WTC11 (cell line): Measurements from ENCODE around the gene SCGB1C1. TPM values are rescaled to one million over a fixed set of nuclear protein-coding genes. Genes with fewer than 3 reads are reported as not detected.

ENCODE experiments used
- EMX1 ChIP-seq: fragments of 250-450 bp; sonication (Bioruptor Pico); IDR thresholded peaks from 2 replicates; pipeline ENCODE4 v1.8.0; 2021; ENCODE audit warnings: mild to moderate bottlenecking
- ESRRA ChIP-seq: sonication (generic); formaldehyde crosslinking; IDR thresholded peaks from 2 replicates; pipeline ENCODE4 v1.8.1; 2022; ENCODE audit warnings: mild to moderate bottlenecking, missing genetic modification reagents, borderline replicate concordance
- GRHL2 ChIP-seq: fragments of 250-450 bp; sonication (Bioruptor Pico); IDR thresholded peaks from 2 replicates; pipeline ENCODE4 v1.8.0; 2022; ENCODE audit warnings: mild to moderate bottlenecking, moderate library complexity; ENCODE audit not compliant: insufficient replicate concordance, severe bottlenecking
- GTF2I ChIP-seq: fragments of 250-450 bp; sonication (Bioruptor Pico); conservative IDR thresholded peaks from 2 replicates; pipeline ENCODE4 v1.4.0; 2021; ENCODE audit warnings: mild to moderate bottlenecking
- HMGA2 ChIP-seq: fragments of 250-450 bp; sonication (Bioruptor Pico); IDR thresholded peaks from 2 replicates; pipeline ENCODE4 v1.4.0; 2021; ENCODE audit warnings: mild to moderate bottlenecking, moderate library complexity
- JUN ChIP-seq: sonication (generic); formaldehyde crosslinking; IDR thresholded peaks from 2 replicates; pipeline ENCODE4 v1.8.0; 2023; ENCODE audit warnings: mild to moderate bottlenecking, missing genetic modification reagents
- KAT7 ChIP-seq: sonication (generic); formaldehyde crosslinking; IDR thresholded peaks from 2 replicates; pipeline ENCODE4 v1.8.1; 2023; ENCODE audit warnings: missing genetic modification reagents, mild to moderate bottlenecking, borderline replicate concordance
- PRRX2 ChIP-seq: fragments of 250-450 bp; sonication (Bioruptor Pico); IDR thresholded peaks from 2 replicates; pipeline ENCODE4 v1.8.0; 2021; ENCODE audit warnings: mild to moderate bottlenecking
- RELA ChIP-seq: sonication (generic); formaldehyde crosslinking; IDR thresholded peaks from 2 replicates; pipeline ENCODE4 v1.8.1; 2022; ENCODE audit warnings: missing genetic modification reagents, mild to moderate bottlenecking, borderline replicate concordance
- SMAD3 ChIP-seq: sonication (generic); formaldehyde crosslinking; IDR thresholded peaks from 2 replicates; pipeline ENCODE4 v1.8.0; 2022; ENCODE audit warnings: missing genetic modification reagents, mild to moderate bottlenecking, borderline replicate concordance
- ZNF263 ChIP-seq: sonication (generic); formaldehyde crosslinking; IDR thresholded peaks from 2 replicates; pipeline ENCODE4 v1.8.1; 2022; ENCODE audit warnings: low read depth, mild to moderate bottlenecking, moderate library complexity, missing genetic modification reagents
- total RNA-seq: library from RNA; stranded (reverse); gene quantifications from 3 replicates; pipeline ENCODE4 v1.2.3, GENCODE V29; 2021
- TF ChIP-seq, protein P1 (sequence below): sonication (generic); formaldehyde crosslinking; IDR thresholded peaks from 2 replicates; pipeline ENCODE4 v1.8.1; 2022; ENCODE audit warnings: low read depth, missing genetic modification reagents, borderline replicate concordance
- TF ChIP-seq, protein P2 (sequence below): sonication (generic); formaldehyde crosslinking; IDR thresholded peaks from 2 replicates; pipeline ENCODE4 v1.8.1; 2022; ENCODE audit warnings: missing genetic modification reagents, borderline replicate concordance
- TF ChIP-seq, protein P3 (sequence below): fragments of 250-450 bp; sonication (Bioruptor Pico); IDR thresholded peaks from 2 replicates; pipeline ENCODE4 v1.9.0; 2021; ENCODE audit warnings: moderate library complexity, mild to moderate bottlenecking, inconsistent platforms, borderline replicate concordance
- TF ChIP-seq, protein P4 (sequence below): sonication (generic); formaldehyde crosslinking; IDR thresholded peaks from 2 replicates; pipeline ENCODE4 v1.8.0; 2022; ENCODE audit warnings: mild to moderate bottlenecking, missing genetic modification reagents
- TF ChIP-seq, protein P5 (sequence below): sonication (generic); formaldehyde crosslinking; IDR thresholded peaks from 2 replicates; pipeline ENCODE4 v1.8.1; 2023; ENCODE audit warnings: mild to moderate bottlenecking, moderate library complexity, missing genetic modification reagents
- TF ChIP-seq, protein P6 (sequence below): sonication (generic); formaldehyde crosslinking; conservative IDR thresholded peaks from 2 replicates; pipeline ENCODE4 v1.8.1; 2022; ENCODE audit warnings: mild to moderate bottlenecking, missing genetic modification reagents
- TF ChIP-seq, protein P7 (sequence below): fragments of 250-450 bp; sonication (Bioruptor Pico); IDR thresholded peaks from 2 replicates; pipeline ENCODE4 v1.9.0; 2021; ENCODE audit warnings: mild to moderate bottlenecking
- TF ChIP-seq, protein P8 (sequence below): sonication (generic); formaldehyde crosslinking; IDR thresholded peaks from 2 replicates; pipeline ENCODE4 v1.8.0; 2022; ENCODE audit warnings: missing genetic modification reagents
- TF ChIP-seq, protein P9 (sequence below): fragments of 250-450 bp; sonication (Bioruptor Pico); IDR thresholded peaks from 2 replicates; pipeline ENCODE4 v1.9.0; 2021; ENCODE audit warnings: mild to moderate bottlenecking

SCGB1C1 gene
- total RNA-seq, 1 experiment from 2014 or later = not detected

DNA sequence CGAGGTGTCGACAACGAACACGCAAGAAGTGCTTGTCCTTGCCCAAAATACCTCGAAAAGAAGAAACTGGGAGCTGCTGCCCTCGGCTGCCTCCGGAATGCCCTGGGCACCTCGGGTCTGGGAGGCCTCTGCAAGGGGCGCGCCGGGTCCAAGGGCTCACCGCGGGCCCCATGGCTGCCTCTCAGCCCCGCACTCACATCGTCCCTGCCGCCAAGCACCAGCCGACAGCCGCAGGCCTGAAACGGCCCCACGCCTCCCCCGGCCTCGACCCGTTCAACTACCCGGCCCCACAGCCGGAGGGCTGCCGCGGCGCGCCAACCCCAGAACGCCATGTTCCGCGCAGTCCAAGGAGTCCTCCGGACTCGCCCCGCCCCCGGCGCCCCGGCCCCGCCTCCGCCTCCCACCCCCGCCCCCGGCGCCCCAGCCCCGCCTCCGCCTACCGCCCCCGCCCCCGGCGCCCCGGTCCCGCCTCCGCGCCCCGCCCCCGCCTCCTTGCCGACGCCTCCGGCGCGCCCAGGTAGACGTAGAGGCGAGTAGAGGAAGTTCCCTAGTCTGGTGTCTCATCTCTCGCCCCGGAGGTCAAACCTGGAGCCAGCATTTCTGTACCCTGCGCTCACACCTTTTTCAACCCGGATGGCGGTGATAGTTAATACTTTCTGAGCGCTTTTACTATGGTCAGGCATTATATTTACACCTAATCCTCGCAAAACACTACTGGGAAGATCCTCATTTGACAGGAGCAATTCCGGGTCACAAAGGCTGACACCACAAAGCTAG, 43.3 kb downstream of the SCGB1C1 start, which contains the start of gene SIRT3 (continued):
- TF ChIP-seq, protein P1, sequence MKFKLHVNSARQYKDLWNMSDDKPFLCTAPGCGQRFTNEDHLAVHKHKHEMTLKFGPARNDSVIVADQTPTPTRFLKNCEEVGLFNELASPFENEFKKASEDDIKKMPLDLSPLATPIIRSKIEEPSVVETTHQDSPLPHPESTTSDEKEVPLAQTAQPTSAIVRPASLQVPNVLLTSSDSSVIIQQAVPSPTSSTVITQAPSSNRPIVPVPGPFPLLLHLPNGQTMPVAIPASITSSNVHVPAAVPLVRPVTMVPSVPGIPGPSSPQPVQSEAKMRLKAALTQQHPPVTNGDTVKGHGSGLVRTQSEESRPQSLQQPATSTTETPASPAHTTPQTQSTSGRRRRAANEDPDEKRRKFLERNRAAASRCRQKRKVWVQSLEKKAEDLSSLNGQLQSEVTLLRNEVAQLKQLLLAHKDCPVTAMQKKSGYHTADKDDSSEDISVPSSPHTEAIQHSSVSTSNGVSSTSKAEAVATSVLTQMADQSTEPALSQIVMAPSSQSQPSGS (CRISPR knock-in tag) = no peak
- TF ChIP-seq, protein P2, sequence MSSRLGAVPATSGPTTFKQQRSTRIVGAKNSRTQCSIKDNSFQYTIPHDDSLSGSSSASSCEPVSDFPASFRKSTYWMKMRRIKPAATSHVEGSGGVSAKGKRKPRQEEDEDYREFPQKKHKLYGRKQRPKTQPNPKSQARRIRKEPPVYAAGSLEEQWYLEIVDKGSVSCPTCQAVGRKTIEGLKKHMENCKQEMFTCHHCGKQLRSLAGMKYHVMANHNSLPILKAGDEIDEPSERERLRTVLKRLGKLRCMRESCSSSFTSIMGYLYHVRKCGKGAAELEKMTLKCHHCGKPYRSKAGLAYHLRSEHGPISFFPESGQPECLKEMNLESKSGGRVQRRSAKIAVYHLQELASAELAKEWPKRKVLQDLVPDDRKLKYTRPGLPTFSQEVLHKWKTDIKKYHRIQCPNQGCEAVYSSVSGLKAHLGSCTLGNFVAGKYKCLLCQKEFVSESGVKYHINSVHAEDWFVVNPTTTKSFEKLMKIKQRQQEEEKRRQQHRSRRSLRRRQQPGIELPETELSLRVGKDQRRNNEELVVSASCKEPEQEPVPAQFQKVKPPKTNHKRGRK (CRISPR knock-in tag) = no peak
- TF ChIP-seq, protein P3, sequence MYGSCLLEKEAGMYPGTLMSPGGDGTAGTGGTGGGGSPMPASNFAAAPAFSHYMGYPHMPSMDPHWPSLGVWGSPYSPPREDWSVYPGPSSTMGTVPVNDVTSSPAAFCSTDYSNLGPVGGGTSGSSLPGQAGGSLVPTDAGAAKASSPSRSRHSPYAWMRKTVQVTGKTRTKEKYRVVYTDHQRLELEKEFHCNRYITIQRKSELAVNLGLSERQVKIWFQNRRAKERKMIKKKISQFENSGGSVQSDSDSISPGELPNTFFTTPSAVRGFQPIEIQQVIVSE (CRISPR knock-in tag) = no peak
- TF ChIP-seq, protein P4, sequence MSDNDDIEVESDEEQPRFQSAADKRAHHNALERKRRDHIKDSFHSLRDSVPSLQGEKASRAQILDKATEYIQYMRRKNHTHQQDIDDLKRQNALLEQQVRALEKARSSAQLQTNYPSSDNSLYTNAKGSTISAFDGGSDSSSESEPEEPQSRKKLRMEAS (CRISPR knock-in tag) = 0 out of 2 replicates have a peak, but pooled peaks have one; percentile 13
- TF ChIP-seq, protein P5, sequence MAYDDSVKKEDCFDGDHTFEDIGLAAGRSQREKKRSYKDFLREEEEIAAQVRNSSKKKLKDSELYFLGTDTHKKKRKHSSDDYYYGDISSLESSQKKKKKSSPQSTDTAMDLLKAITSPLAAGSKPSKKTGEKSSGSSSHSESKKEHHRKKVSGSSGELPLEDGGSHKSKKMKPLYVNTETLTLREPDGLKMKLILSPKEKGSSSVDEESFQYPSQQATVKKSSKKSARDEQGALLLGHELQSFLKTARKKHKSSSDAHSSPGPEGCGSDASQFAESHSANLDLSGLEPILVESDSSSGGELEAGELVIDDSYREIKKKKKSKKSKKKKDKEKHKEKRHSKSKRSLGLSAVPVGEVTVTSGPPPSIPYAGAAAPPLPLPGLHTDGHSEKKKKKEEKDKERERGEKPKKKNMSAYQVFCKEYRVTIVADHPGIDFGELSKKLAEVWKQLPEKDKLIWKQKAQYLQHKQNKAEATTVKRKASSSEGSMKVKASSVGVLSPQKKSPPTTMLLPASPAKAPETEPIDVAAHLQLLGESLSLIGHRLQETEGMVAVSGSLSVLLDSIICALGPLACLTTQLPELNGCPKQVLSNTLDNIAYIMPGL (CRISPR knock-in tag) = peak; percentile 40; the same call in 1 of the 2 replicates
- TF ChIP-seq JUN (CRISPR knock-in tag) = no peak
- no peak for TF ChIP-seq GRHL2
- TF ChIP-seq RELA (CRISPR knock-in tag) = no peak
- TF ChIP-seq ZNF263 (CRISPR knock-in tag) = no peak
- TF ChIP-seq, protein P6, sequence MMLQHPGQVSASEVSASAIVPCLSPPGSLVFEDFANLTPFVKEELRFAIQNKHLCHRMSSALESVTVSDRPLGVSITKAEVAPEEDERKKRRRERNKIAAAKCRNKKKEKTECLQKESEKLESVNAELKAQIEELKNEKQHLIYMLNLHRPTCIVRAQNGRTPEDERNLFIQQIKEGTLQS (CRISPR knock-in tag) = no peak
- no peak for TF ChIP-seq SMAD3 (CRISPR knock-in tag)
- TF ChIP-seq, protein P7, sequence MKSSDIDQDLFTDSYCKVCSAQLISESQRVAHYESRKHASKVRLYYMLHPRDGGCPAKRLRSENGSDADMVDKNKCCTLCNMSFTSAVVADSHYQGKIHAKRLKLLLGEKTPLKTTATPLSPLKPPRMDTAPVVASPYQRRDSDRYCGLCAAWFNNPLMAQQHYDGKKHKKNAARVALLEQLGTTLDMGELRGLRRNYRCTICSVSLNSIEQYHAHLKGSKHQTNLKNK (CRISPR knock-in tag) = no peak
- TF ChIP-seq ESRRA (CRISPR knock-in tag) = no peak
- TF ChIP-seq HMGA2 (CRISPR knock-in tag) = no peak
- no peak for TF ChIP-seq KAT7 (CRISPR knock-in tag)
- TF ChIP-seq EMX1 (CRISPR knock-in tag) = no peak
- no peak for TF ChIP-seq GTF2I (CRISPR knock-in tag)
- no peak for TF ChIP-seq PRRX2
- TF ChIP-seq, protein P8, sequence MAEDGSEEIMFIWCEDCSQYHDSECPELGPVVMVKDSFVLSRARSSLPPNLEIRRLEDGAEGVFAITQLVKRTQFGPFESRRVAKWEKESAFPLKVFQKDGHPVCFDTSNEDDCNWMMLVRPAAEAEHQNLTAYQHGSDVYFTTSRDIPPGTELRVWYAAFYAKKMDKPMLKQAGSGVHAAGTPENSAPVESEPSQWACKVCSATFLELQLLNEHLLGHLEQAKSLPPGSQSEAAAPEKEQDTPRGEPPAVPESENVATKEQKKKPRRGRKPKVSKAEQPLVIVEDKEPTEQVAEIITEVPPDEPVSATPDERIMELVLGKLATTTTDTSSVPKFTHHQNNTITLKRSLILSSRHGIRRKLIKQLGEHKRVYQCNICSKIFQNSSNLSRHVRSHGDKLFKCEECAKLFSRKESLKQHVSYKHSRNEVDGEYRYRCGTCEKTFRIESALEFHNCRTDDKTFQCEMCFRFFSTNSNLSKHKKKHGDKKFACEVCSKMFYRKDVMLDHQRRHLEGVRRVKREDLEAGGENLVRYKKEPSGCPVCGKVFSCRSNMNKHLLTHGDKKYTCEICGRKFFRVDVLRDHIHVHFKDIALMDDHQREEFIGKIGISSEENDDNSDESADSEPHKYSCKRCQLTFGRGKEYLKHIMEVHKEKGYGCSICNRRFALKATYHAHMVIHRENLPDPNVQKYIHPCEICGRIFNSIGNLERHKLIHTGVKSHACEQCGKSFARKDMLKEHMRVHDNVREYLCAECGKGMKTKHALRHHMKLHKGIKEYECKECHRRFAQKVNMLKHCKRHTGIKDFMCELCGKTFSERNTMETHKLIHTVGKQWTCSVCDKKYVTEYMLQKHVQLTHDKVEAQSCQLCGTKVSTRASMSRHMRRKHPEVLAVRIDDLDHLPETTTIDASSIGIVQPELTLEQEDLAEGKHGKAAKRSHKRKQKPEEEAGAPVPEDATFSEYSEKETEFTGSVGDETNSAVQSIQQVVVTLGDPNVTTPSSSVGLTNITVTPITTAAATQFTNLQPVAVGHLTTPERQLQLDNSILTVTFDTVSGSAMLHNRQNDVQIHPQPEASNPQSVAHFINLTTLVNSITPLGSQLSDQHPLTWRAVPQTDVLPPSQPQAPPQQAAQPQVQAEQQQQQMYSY (CRISPR knock-in tag) = no peak
- TF ChIP-seq, protein P9, sequence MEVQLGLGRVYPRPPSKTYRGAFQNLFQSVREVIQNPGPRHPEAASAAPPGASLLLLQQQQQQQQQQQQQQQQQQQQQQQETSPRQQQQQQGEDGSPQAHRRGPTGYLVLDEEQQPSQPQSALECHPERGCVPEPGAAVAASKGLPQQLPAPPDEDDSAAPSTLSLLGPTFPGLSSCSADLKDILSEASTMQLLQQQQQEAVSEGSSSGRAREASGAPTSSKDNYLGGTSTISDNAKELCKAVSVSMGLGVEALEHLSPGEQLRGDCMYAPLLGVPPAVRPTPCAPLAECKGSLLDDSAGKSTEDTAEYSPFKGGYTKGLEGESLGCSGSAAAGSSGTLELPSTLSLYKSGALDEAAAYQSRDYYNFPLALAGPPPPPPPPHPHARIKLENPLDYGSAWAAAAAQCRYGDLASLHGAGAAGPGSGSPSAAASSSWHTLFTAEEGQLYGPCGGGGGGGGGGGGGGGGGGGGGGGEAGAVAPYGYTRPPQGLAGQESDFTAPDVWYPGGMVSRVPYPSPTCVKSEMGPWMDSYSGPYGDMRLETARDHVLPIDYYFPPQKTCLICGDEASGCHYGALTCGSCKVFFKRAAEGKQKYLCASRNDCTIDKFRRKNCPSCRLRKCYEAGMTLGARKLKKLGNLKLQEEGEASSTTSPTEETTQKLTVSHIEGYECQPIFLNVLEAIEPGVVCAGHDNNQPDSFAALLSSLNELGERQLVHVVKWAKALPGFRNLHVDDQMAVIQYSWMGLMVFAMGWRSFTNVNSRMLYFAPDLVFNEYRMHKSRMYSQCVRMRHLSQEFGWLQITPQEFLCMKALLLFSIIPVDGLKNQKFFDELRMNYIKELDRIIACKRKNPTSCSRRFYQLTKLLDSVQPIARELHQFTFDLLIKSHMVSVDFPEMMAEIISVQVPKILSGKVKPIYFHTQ (CRISPR knock-in tag) = no peak
